OCI-LY1 (cell line): ENCODE results near the gene UNC5A.

Experiments
- H2AFZ ChIP-seq: fragments of 200-600 bp; sonication (generic), shearing (Covaris generic); 2 replicates; pipeline ENCODE4 v1.6.0; 2014; ENCODE audit warnings: antibody characterized with exemption, mild to moderate bottlenecking, low read length
- H3F3A ChIP-seq: fragments of 200-600 bp; sonication (generic), shearing (Covaris generic); 2 replicates; pipeline ENCODE4 v1.6.0; 2014; ENCODE audit warnings: mild to moderate bottlenecking, antibody characterized with exemption, low read length, moderate library complexity; ENCODE audit not compliant: insufficient read depth
- H3K27ac ChIP-seq: fragments of 200-600 bp; sonication (generic); 2 replicates; pipeline ENCODE4 v1.5.1; 2014; ENCODE audit warnings: low read length, mixed run types, mild to moderate bottlenecking, low read depth; ENCODE audit not compliant: poor library complexity, severe bottlenecking
- H3K27me3 ChIP-seq: fragments of 200-600 bp; sonication (generic); 2 replicates; pipeline ENCODE4 v1.6.0; 2014; ENCODE audit warnings: antibody characterized with exemption, mild to moderate bottlenecking, low read length, moderate library complexity; ENCODE audit not compliant: insufficient read depth
- H3K36me3 ChIP-seq: fragments of 200-600 bp; sonication (generic); 2 replicates; pipeline ENCODE4 v1.6.1; 2014; ENCODE audit warnings: mild to moderate bottlenecking, antibody characterized with exemption, low read length, moderate library complexity, mixed read lengths; ENCODE audit not compliant: insufficient read depth
- H3K4me1 ChIP-seq: fragments of 200-600 bp; sonication (generic); 2 replicates; pipeline ENCODE4 v1.5.1; 2014; ENCODE audit warnings: mild to moderate bottlenecking, low read length, moderate library complexity; ENCODE audit not compliant: insufficient read depth, severe bottlenecking
- H3K4me2 ChIP-seq: fragments of 200-600 bp; sonication (generic), shearing (Covaris generic); 2 replicates; pipeline ENCODE4 v1.6.1; 2014; ENCODE audit warnings: low read length
- H3K4me3 ChIP-seq: fragments of 200-600 bp; sonication (generic); 2 replicates; pipeline ENCODE4 v1.5.1; 2014; ENCODE audit warnings: low read length, low read depth, mild to moderate bottlenecking, mixed read lengths; ENCODE audit not compliant: poor library complexity, severe bottlenecking
- H3K79me2 ChIP-seq: fragments of 200-600 bp; shearing (Covaris generic); 2 replicates; pipeline ENCODE4 v1.6.1; 2016; ENCODE audit warnings: mixed run types, low read length, mixed read lengths; ENCODE audit not compliant: insufficient read depth
- H3K9ac ChIP-seq: fragments of 200-600 bp; sonication (generic), shearing (Covaris generic); 2 replicates; pipeline ENCODE4 v1.6.1; 2014; ENCODE audit warnings: mild to moderate bottlenecking, low read length, mixed read lengths
- H3K9me2 ChIP-seq: fragments of 200-600 bp; sonication (generic), shearing (Covaris generic); 2 replicates; pipeline ENCODE4 v1.6.1; 2014; ENCODE audit warnings: low read depth, mild to moderate bottlenecking, low read length, mixed read lengths
- H3K9me3 ChIP-seq: fragments of 200-600 bp; shearing (Covaris generic); 2 replicates; pipeline ENCODE4 v1.6.1; 2014; ENCODE audit warnings: low read length, mixed read lengths
- H4K20me1 ChIP-seq: fragments of 200-600 bp; sonication (generic), shearing (Covaris generic); 2 replicates; pipeline ENCODE4 v1.6.0; 2016; ENCODE audit warnings: mild to moderate bottlenecking, low read length; ENCODE audit not compliant: insufficient read depth
- CTCF ChIP-seq: fragments of 200-600 bp; sonication (generic), shearing (Covaris generic); IDR thresholded peaks from 2 replicates; pipeline ENCODE4 v1.5.1; 2017; ENCODE audit warnings: mild to moderate bottlenecking, antibody characterized with exemption, low read length, moderate library complexity, mixed read lengths
- EZH2 ChIP-seq: fragments of 200-600 bp; sonication (generic), shearing (Covaris generic); IDR thresholded peaks from 2 replicates; pipeline ENCODE4 v1.8.0; 2017; ENCODE audit warnings: borderline replicate concordance, mixed run types, mild to moderate bottlenecking, antibody characterized with exemption, low read length, moderate library complexity, mixed read lengths

The UNC5A gene

DNA sequence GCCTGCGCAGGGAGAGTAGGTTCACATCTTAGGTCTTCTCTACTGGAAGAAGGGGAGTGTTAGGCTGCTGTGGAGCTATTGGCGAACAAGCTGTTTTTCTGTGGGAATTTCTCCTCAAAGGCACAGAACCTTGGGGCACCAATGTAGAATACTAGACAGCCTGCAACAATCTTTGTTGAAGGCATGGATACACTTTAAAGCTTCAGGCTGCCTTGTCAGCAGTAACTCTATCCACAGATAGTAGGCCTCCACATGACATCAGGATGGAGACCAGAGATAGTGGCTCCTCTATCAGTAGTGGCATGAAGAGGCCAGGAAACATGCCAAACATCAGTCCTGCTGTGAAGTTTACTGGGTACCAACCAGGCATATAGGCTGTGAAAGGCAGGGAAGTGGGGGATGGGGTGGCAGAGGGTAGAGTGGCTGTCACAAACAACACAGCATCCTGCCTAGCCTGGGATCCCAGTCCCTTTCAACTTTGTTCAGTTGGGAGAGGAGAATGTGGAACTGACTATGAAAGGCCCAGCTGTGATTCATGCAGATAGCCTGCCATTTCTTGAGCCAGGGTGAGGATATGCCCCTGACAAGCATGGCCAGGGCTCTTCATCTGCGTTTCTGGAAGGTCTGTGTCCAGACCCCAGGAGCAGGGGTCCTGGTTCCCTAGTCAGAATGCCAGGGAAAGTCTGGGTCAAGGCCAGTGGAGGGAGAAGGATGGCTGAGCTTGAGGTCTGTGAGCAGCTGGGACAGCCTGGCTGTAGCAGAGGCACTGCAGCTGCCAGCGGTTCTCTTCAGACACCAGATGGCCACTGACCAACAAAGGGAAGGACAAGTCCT lies 89.8 kb downstream of the UNC5A start:
- TF ChIP-seq CTCF: no peak
- Histone ChIP-seq H3K4me1 (no peaks in the 10 kb centered on the region), H3K27ac (no peak overlapping the region)

DNA sequence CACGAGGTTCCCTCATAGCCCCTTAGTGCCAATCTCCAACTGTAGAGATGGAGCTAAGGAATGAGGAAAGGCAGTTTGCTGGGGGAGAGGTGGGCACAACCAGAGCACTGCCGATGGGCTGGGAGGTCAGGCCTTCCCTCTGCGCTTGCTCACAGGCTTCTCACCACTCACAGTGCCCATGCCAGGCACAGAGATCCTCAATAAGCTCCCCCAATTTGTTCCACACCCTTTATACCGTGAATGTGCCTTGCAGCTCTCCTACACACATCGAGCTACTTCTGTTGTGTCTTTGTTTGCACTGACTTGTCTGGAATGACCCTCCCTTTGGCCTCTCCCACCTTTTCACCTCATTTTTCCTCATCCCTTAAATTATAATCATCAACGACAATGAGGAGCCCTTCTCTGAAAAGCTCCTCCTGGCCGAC lies 90.4 kb downstream of the UNC5A start:
- Histone ChIP-seq H3K36me3 (peaks cover 49% of the 10 kb centered on the region), H3K4me2 (no peak overlapping the region), H3K9me2 (no peaks in the 10 kb centered on the region), H3K9me3 (no peaks in the 10 kb centered on the region), H3K79me2 (no peaks in the 10 kb centered on the region), H3K9ac (no peak overlapping the region), H2AFZ (no peak overlapping the region), H4K20me1 (no peaks in the 10 kb centered on the region), H3K4me3 (no peak overlapping the region), H3K27me3 (no peaks in the 10 kb centered on the region), H3K4me1 (no peaks in the 10 kb centered on the region), H3F3A (no peaks in the 10 kb centered on the region), H3K27ac (no peak overlapping the region)
- no peak for TF ChIP-seq EZH2
- no peak for TF ChIP-seq CTCF

More for the DNA sequence above, 89.8 kb downstream of the UNC5A start:
- Histone ChIP-seq H3K9me3 (no peaks in the 10 kb centered on the region), H3F3A (no peaks in the 10 kb centered on the region), H4K20me1 (no peaks in the 10 kb centered on the region), H3K4me3 (no peak overlapping the region), H2AFZ (no peak overlapping the region), H3K9ac (no peak overlapping the region), H3K36me3 (peaks cover 43% of the 10 kb centered on the region), H3K4me2 (no peak overlapping the region), H3K79me2 (no peaks in the 10 kb centered on the region), H3K9me2 (no peaks in the 10 kb centered on the region), H3K27me3 (no peaks in the 10 kb centered on the region)

DNA sequence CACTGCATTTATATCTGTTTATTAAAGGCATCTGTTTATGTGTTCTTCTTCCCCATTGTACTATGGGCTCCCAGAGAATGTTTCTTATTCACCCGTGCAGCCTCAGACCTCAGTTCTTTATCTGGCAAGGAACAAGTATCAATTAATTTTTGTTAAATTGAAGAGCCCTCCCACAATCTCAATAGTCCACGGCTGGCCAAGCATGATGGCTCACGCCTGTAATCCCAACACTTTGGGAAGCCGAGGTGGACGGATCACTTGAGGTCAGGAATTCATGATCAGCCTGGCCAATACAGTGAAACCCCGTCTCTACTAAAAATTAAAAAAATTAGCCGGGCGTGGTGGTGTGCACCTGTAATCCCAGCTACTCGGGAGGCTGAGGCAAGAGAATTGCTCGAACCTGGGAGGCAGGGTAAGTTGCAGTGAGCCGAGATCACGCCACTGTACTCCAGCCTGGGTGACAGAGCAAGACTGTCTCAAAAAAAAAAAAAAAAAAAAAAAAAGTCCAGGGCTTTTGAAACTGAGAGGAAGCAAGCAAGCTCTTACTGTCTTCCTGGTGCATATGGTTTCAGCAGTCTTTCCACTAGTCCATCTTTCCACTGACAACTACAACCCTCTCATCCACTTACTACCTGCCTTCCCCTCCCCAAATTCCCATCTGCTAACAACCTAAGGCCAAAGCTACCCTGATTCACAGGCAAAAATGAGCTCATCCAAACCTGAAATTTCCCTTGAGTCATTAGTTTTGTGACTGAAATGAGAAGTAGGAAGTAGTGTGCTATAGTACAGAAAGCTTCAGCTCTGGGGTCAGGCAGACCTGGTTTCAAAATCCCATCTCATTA lies 91.1 kb downstream of the UNC5A start:
- H3K9me2 ChIP-seq: no peaks in the 10 kb centered on the region
- H3K9ac ChIP-seq: no peak overlapping the region
- H3K4me3 ChIP-seq: no peak overlapping the region
- no peak overlapping the region for H3K27ac ChIP-seq
- no peak overlapping the region for H2AFZ ChIP-seq
- H3K9me3 ChIP-seq: no peaks in the 10 kb centered on the region
- no peaks in the 10 kb centered on the region for H3K27me3 ChIP-seq
- peaks cover 56% of the 10 kb centered on the region for H3K36me3 ChIP-seq
- H3K4me1 ChIP-seq: no peaks in the 10 kb centered on the region
- no peaks in the 10 kb centered on the region for H3K79me2 ChIP-seq
- H3F3A ChIP-seq: no peaks in the 10 kb centered on the region
- no peaks in the 10 kb centered on the region for H4K20me1 ChIP-seq
- H3K4me2 ChIP-seq: no peak overlapping the region
- no peak for TF ChIP-seq EZH2
- no peak for TF ChIP-seq CTCF
